ENCODE data around the gene SETD1A.
"Not testable (repeated sequence)": the region's sequence is repeated elsewhere in the genome, so short reads cannot be mapped to it uniquely, and the experiment has no call there.

SETD1A gene

GRCh38 chr16:31001507-31002249 is 44.1 kb downstream of the SETD1A start:
- no peak for DNase-seq

DNA sequence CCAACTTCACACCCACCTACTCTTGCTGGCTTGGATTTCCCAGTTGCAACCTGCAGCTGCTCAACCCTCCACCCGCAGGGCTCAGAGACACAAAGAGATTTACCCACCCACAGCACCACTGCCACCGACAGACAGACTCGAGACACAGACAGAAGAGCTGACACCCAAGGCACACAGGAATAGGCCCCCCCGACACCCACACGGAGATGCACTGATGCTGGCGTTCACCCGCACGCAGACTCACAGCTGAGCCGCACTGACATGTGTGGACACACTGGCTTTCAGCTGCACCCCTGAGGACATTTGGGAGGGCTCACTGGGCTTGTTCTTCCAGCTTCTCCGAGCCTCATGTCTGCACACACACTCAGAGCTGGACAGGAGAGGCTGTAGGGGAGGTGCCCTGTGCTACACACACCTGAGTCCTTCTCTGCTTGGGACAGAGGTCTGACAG is 44.7 kb downstream of the SETD1A start:
- DNase-seq = no peak

DNA sequence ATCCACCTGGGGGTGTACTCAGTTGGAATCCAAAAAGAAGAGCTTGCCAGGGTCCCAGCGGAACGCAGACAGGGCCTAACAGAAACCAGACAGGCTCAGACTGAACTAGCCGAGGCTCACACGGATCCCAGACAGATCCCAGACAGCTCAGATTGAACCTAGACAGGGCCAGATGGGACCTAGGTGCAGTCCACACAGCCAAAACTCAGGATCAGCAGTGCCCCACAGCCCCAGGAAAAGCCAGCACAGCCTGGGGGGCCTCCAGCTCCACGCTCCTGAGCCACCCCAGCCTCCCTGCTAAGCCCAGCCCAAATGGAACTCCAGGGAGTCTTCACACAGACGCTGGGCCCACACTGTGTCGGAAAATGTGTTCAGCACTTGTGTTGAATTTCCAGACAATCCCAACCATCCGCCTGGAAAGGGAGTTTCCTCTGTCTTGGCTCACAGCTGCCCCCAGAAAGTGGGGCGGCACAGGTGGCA is 45.3 kb downstream of the SETD1A start:
- DNase-seq = peak; percentile 72

DNA sequence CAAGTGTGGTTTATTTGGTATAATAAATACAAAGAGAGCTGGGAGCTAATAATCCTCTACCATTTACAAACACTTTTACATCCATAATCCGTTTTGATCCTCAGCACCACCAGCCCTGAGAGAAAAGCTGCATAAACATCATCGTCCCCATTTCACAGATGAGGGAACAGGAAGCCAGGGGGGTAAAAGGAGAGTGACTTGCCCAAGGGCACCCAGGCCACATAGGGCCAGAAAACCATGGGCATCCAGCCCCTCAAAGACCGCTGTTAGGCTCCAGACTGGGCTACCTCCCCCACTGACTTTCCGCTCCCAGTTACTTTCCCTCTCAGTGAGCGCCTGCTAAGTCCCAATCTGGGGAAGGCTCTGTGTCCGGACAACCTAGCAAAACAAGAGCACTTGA is 46.2 kb downstream of the SETD1A start:
- DNase-seq = no peak

- no peak for DNase-seq
Measured at GRCh38 chr16:31004658-31005057, 47.1 kb downstream of the SETD1A start.

GRCh38 chr16:31005350-31006085 is 48.0 kb downstream of the SETD1A start:
- no peak for DNase-seq

DNA sequence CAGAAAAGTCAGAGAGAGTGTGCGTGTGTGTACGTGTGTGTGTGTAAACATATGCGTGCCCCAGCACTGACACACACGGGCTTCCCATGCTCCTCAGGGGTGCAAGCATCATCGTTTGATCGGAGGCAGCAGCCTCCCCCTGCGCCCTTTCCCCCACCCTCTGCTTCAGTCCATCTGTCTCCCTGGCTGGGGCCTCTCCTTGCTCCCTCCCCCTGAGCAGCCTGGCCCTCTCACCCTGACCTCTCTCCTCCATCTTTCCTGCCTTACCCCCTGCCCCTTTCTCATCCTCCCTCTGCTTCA is 48.5 kb downstream of the SETD1A start:
- DNase-seq = no peak

- DNase-seq = no peak
Measured at GRCh38 chr16:31006589-31006988, 49.0 kb downstream of the SETD1A start.

GRCh38 chr16:31007684-31008083 is 50.1 kb downstream of the SETD1A start:
- DNase-seq = no peak

DNA sequence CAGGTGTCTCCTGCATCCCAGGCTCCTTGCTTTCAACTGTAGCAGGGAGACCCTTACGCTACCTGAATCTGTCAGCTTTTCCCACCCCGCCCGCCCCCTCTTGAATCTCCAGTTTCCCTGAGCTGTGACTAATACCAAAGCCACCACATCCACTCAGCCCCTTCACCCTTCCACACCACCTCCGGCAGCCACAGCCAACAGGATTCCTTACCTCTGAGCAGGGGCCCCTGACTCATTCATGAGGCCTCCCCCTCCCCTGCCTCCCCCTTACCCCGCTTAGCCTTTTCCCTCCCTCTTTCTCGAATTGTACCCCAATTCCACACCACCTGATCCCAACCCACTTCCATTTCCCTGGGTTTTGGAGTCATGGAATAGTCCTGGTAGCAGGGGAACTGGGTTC is 50.6 kb downstream of the SETD1A start:
- DNase-seq = peak; percentile 84

DNA sequence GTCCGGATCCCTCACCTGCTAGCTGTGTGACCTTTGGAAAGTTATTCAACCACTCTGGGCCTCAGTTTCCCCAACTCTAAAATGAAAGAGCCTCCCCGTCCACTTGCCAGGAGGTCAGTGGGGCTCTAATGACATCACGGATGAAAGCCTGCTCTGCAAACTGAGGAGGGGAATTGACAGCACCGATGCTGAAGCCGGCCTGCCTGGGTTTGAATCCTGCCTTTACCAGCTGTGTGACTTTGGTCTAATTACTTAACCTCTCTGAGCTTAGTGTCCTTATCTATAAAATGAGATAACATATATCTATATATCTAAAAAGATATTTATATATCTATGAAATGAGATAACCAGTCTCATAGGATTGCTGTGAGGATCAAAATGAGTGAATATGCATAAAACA is 51.0 kb downstream of the SETD1A start:
- DNase-seq = no peak

DNA sequence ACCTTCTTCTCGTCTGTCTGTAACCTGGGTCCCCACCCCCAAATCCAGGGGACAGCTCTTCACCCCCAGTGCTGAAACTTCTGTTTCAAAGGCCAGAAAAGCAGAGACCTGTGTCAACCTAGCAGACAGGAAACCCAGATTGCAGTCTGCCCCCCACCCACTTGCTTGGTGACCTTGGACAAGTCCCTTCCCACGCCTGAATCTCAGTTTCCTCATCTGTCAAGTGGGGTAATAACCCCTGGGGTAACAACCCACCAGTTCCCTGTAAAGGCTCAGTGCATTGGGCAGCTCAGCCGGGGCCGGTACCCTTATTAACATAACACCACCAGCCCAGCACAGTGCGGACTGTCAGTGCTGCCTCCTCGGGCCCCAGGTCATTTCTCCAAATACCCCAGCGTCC is 51.6 kb downstream of the SETD1A start:
- no peak for DNase-seq

- DNase-seq = no peak
Measured at GRCh38 chr16:31009894-31010584, 52.5 kb downstream of the SETD1A start.

DNA sequence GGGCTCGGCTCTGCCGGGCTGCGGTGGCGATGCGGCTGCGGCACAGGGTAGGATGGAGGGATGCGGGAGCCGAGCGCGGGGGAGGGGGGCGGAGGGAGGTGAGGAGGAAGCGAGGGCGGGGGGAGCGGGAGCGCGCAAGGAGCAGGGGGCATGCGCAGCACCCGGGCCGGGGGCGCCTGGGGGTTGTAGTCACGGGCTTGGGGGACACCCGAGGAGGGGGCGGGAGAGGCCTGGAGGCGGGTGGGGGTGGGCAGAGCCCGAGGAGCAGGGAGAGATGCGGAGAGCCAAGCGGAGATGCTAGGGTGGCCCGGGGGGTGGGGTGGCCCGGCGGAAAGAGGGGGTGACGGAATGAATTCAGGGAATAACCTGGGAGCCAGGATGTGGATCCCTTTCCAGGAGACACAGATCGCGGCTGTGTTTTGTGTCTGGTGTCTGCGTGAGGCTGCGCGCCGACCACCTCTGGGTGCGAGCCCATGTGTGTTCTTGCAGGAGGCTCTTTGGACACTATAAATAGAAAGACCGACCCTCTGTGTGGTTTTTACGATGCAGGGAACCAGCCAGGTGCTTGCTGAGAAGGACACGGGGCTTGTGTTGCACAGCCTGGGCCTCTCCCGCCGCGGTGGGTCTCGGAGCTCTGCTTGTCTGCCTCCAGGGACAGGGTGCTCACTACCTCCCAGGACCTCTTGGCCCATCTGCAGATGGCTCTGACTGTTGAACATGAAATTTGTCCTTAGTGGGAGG is 53.2 kb downstream of the SETD1A start, which contains the start of gene STX1B:
Gene STX1B, minus strand, starts transcription at position 54 of the 741 bp plus-strand sequence. CDS start 242 bp downstream, outside the sequence.
- peak; percentile 63 for DNase-seq

- not testable (repeated sequence) for DNase-seq
Measured at GRCh38 chr16:31011815-31012214, 54.3 kb downstream of the SETD1A start.

DNA sequence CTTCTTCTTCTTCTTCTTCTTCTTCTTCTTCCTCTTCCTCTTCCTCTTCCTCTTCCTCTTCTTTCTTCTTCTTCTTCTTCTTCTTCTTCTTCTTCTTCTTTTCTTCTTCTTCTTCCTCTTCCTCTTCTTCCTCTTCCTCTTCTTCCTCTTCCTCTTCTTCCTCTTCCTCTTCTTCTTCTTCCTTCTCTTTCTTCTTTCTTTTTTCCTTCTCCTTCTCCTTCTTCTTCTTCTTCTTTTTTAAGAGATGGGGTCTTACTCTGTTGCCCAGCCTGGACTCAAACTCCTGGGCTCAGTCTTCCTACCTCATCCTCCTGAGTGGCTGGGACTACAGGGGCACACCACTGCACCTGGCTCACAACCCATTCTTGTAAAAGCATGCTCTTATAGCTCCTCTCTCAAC is 55.7 kb downstream of the SETD1A start:
- not testable (repeated sequence) for DNase-seq

DNA sequence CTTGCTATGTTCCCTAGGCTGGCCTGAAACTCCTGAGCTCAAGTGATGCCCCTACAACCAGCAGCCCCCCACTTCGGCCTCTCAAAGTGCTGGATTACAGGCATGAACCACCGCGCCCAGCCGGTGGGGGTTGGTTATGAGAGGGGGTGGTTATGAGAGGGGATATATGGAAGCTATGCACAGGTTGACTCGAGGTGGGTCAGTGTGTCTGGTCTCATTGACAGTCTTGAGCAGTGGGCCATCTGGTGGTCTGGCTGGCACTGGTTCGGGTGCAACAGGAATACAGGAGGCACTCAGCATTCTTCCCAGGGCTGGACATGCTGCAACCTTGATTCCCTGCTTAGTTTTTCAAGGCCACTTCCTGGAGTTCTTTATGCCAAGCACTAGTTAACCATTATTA is 58.5 kb downstream of the SETD1A start:
- no peak for DNase-seq

DNA sequence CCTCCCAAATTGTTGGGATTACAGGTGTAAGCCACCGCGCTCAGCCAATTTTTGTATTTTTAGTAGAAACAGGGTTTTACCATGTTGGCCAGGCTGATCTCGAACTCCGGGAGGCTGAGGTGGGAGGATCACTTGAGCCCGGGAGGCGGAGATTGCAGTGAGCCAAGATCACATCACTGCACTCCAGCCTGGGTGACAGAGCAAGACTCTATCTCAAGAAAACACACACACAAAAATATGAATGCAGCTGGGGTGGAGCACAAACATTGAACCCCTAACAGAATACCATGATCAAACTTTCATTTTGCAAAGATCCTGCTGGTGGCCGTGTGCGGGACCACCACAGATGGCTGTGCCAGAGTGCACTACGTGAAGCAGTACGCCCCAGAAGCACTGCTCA is 60.2 kb downstream of the SETD1A start:
- DNase-seq = not testable (repeated sequence)

GRCh38 chr16:31020536-31020935 is 63.0 kb downstream of the SETD1A start:
- no peak for DNase-seq

- no peak for DNase-seq
Measured at GRCh38 chr16:31022544-31023251, 65.1 kb downstream of the SETD1A start.

- DNase-seq = no peak
Measured at GRCh38 chr16:31023252-31023602, 65.7 kb downstream of the SETD1A start.

DNA sequence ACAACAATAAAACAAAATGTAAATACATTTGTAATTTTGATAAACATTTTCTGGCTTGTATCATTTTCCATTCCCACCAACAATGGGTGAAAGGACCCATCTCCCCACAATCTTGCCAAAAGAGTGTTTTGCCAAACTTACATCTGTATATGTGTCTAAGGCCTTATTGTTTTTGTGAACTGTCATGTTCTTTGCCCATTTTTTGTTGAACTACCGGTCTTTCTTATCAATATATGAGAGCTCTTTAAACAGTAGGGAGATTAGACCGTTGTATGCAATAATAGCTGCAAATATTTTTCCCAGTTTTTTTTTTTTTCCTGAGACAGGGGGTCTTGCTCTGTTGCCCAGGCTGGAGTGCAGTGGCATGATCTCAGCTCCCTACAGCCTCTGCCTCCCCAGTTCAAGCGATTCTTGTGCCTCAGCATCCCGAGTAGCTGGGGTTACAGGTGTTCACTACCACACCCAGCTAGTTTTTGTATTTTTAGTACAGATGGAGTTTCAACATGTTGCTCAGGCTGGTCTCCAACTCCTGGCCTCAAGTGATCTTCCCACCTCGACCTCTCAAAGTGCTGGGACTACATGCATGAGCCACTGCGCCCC is 66.2 kb downstream of the SETD1A start:
- no peak for DNase-seq
